ENCODE measurements around the gene CSPG4. TPM values are rescaled to one million over a fixed set of nuclear protein-coding genes. Genes with fewer than 3 reads are reported as not detected.
"Not testable (repeated sequence)": the region's sequence is repeated elsewhere in the genome, so short reads cannot be mapped to it uniquely, and the experiment has no call there.

The CSPG4 gene
- total and polyA plus RNA-seq, 4 donors, result 10.6 to 160 (median 66.0) TPM

DNA sequence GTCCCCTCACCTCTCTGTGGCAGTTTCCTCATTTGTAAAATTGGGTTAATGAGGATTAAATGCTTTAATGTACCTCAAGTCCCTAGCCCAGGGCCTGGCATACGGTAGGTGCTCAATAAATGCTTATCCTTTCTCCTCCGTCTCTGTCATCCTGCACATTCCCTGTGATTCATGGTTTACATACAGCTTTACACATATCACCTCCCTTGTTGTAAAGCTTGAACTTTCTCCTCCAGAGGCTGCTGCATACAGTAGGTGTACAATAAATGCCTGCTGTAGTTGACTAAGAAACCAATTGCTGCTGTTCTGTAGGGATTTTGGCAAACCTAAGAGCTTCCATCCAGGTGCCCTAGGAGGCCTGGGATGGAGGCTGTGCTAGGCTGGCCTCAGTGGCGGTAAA, 1.5 kb upstream of the CSPG4 start:
- H3K4me1 ChIP-seq (ENCODE audit: control insufficient read depth in 1 of 2, insufficient read depth in 2 of 2, low read length in 2 of 2), result peaks cover 0 to 1% of the 10 kb centered on the region in 2 donors
- H3K4me3 ChIP-seq (ENCODE audit: low read length in 2 of 2), result no peak overlapping the region
- no peaks in the 10 kb centered on the region for H3K9me3 ChIP-seq (ENCODE audit: control insufficient read depth, low read length)
- no peak for ATAC-seq (ENCODE audit: low FRiP score)
- no peak for DNase-seq
- WGBS, 2 donors, result 90 to 93% methylated on average over 3 of the region's 3 CpGs
- H3K36me3 ChIP-seq (ENCODE audit: control insufficient read depth in 1 of 2, insufficient read depth in 2 of 2, low read length in 1 of 2), result no peaks in the 10 kb centered on the region
- H3K27me3 ChIP-seq (ENCODE audit: control insufficient read depth in 1 of 2, insufficient read depth in 2 of 2, low read length in 1 of 2), result no peaks in the 10 kb centered on the region
- intact Hi-C loops (cut with DNase I), result no loop called here
- H3K27ac ChIP-seq (ENCODE audit: low read depth in 1 of 2, low read length in 2 of 2), result no peak overlapping the region

GRCh38 chr15:75713338-75713895, 769 bp upstream of the CSPG4 start:
- 34% methylated on average over 9 of the region's 9 CpGs for WGBS, 2 donors
- intact Hi-C loops (cut with DNase I), result no loop called here

GRCh38 chr15:75711495-75711894, 1.2 kb downstream of the CSPG4 start:
- WGBS, 2 donors, result 9 to 11% methylated on average over 7 of the region's 7 CpGs
- ATAC-seq (ENCODE audit: low FRiP score), result peak; percentile 2
- intact Hi-C loops (cut with DNase I); H3K36me3 ChIP-seq (ENCODE audit: control insufficient read depth in 1 of 2, insufficient read depth in 2 of 2, low read length in 1 of 2); H3K4me1 ChIP-seq (ENCODE audit: control insufficient read depth in 1 of 2, insufficient read depth in 2 of 2, low read length in 2 of 2); DNase-seq; H3K27me3 ChIP-seq (ENCODE audit: control insufficient read depth in 1 of 2, insufficient read depth in 2 of 2, low read length in 1 of 2); H3K9me3 ChIP-seq (ENCODE audit: control insufficient read depth, low read length); H3K4me3 ChIP-seq (ENCODE audit: low read length in 2 of 2): not testable (repeated sequence)
- peak overlapping the region in 1 of 2 donors; percentile 23 for H3K27ac ChIP-seq (ENCODE audit: low read depth in 1 of 2, low read length in 2 of 2)

More at GRCh38 chr15:75713338-75713895, 769 bp upstream of the CSPG4 start:
- Histone ChIP-seq H3K4me3 (ENCODE audit: low read length in 2 of 2) (no peak overlapping the region), H3K27me3 (ENCODE audit: control insufficient read depth in 1 of 2, insufficient read depth in 2 of 2, low read length in 1 of 2) (no peaks in the 10 kb centered on the region), H3K9me3 (ENCODE audit: control insufficient read depth, low read length) (no peaks in the 10 kb centered on the region), H3K36me3 (ENCODE audit: control insufficient read depth in 1 of 2, insufficient read depth in 2 of 2, low read length in 1 of 2) (no peaks in the 10 kb centered on the region), H3K4me1 (ENCODE audit: control insufficient read depth in 1 of 2, insufficient read depth in 2 of 2, low read length in 2 of 2) (peaks cover 0 to 2% of the 10 kb centered on the region in 2 donors), H3K27ac (ENCODE audit: low read depth in 1 of 2, low read length in 2 of 2) (peak overlapping the region in 1 of 2 donors; percentile 72)
- DNase-seq (peak; percentile 72 to 89), ATAC-seq (ENCODE audit: low FRiP score) (no peak)

DNA sequence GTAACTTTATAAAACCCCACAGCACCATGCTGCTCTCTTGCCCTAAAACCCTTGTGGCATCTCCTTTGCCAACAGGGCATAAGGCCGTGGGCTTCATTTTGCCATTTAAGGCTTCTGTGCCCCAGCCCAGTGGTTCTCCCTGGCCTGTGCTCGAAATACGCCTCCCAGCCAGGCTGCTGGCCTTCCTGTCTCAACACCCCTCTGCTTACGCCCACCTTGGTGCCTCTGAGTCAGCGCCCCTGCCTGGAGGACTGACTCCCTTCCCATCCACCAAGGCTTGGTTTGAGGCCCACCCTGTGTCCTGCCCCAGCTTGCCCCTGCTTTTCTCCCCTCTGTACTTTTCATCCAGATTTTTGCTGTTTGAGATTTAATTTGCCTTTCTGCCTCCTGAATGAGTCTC, 1.8 kb downstream of the CSPG4 start:
- H3K27me3 ChIP-seq (ENCODE audit: control insufficient read depth in 1 of 2, insufficient read depth in 2 of 2, low read length in 1 of 2); H3K9me3 ChIP-seq (ENCODE audit: control insufficient read depth, low read length); intact Hi-C loops (cut with DNase I); H3K4me1 ChIP-seq (ENCODE audit: control insufficient read depth in 1 of 2, insufficient read depth in 2 of 2, low read length in 2 of 2); ATAC-seq (ENCODE audit: low FRiP score); H3K4me3 ChIP-seq (ENCODE audit: low read length in 2 of 2); DNase-seq; H3K36me3 ChIP-seq (ENCODE audit: control insufficient read depth in 1 of 2, insufficient read depth in 2 of 2, low read length in 1 of 2): not testable (repeated sequence)
- peak overlapping the region in 1 of 2 donors; percentile 49 for H3K27ac ChIP-seq (ENCODE audit: low read depth in 1 of 2, low read length in 2 of 2)
- 11 to 20% methylated on average over 3 to 5 of the region's 5 CpGs for WGBS, 2 donors

GRCh38 chr15:75709458-75709857, 3.2 kb downstream of the CSPG4 start:
- peak; percentile 53 for ATAC-seq (ENCODE audit: low FRiP score)
- intact Hi-C loops (cut with DNase I), result not testable (repeated sequence)
- WGBS, 2 donors, result 6 to 8% methylated on average over 12 to 13 of the region's 15 CpGs

DNA sequence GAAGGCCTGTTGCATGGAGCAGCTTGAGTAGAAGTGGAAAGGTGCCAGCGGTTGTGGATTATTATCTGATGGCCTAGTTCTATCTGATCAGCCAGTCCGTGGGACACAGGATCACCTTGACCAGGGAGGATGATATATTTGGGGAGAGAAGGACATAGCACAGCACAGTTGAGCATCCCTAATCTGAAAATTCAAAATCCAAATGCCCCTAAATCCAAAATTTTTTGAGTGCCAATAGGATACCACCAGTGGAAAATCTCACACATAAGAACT, 6.0 kb downstream of the CSPG4 start:
- Histone ChIP-seq H3K4me3 (ENCODE audit: low read length in 2 of 2) (no peak overlapping the region), H3K27ac (ENCODE audit: low read depth in 1 of 2, low read length in 2 of 2) (peak overlapping the region in 1 of 2 donors; percentile 83)

More at GRCh38 chr15:75709458-75709857, 3.2 kb downstream of the CSPG4 start:
- Histone ChIP-seq H3K4me3 (ENCODE audit: low read length in 2 of 2) (peak overlapping the region in 1 of 2 donors; percentile 14), H3K27ac (ENCODE audit: low read depth in 1 of 2, low read length in 2 of 2) (peak overlapping the region; percentile 3 to 98)
- peak; percentile 83 to 94 for DNase-seq
- H3K27me3 ChIP-seq (ENCODE audit: control insufficient read depth in 1 of 2, insufficient read depth in 2 of 2, low read length in 1 of 2); H3K36me3 ChIP-seq (ENCODE audit: control insufficient read depth in 1 of 2, insufficient read depth in 2 of 2, low read length in 1 of 2); H3K4me1 ChIP-seq (ENCODE audit: control insufficient read depth in 1 of 2, insufficient read depth in 2 of 2, low read length in 2 of 2); H3K9me3 ChIP-seq (ENCODE audit: control insufficient read depth, low read length): not testable (repeated sequence)

DNA sequence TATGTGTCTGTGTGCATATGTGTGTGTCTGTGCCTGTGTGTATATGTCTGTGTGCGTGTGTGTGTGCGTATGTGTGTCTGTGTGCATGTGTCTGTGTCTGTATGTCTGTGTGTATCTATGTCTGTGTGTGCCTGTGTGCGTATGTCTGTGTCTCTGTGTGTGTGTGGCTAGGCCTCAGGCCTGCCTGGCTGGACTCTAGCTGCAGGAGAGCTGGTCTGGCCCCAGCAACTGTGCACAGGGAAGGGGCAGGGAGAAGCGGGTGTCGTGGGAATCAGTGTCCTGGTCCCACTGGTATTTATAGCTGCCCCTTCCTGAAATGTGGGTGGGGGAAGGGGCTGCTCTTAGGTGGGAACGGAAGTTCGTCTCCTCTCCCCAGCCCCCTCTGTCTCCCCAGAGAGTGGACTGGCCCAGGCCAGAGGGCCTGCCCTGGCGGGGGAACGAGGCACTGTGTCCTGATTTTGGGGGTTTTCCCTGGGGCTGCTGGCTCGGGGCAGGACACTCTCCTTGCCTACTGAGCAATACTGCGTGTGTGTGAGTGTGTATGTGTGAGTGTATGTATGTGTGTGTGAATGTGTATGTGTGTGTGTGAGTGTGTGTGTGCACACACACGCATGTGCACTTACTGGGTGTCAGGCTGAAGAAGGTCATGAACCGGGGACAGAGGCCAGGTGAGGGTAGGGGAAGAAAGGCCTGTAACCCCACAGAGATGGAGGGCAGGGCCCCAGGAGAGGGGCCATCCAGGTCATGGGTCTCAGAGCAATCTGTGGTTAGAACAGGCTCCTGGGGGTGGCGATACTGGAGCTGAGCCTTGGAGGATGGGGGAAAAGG, 6.6 kb downstream of the CSPG4 start:
- DNase-seq (no peak), ATAC-seq (ENCODE audit: low FRiP score) (no peak)
- Histone ChIP-seq H3K27ac (ENCODE audit: low read depth in 1 of 2, low read length in 2 of 2) (peak overlapping the region; percentile 10 to 83), H3K36me3 (ENCODE audit: control insufficient read depth in 1 of 2, insufficient read depth in 2 of 2, low read length in 1 of 2) (no peaks in the 10 kb centered on the region), H3K4me3 (ENCODE audit: low read length in 2 of 2) (no peak overlapping the region), H3K4me1 (ENCODE audit: control insufficient read depth in 1 of 2, insufficient read depth in 2 of 2, low read length in 2 of 2) (peaks cover 3 to 6% of the 10 kb centered on the region in 2 donors), H3K9me3 (ENCODE audit: control insufficient read depth, low read length) (no peaks in the 10 kb centered on the region), H3K27me3 (ENCODE audit: control insufficient read depth in 1 of 2, insufficient read depth in 2 of 2, low read length in 1 of 2) (no peaks in the 10 kb centered on the region)
- intact Hi-C loops (cut with DNase I), result no loop called here
- 18 to 28% methylated on average over 14 of the region's 14 CpGs for WGBS, 2 donors

More for the DNA sequence above, 6.0 kb downstream of the CSPG4 start:
- 2 to 15% methylated on average over 2 of the region's 2 CpGs for WGBS, 2 donors
- no peaks in the 10 kb centered on the region for H3K36me3 ChIP-seq (ENCODE audit: control insufficient read depth in 1 of 2, insufficient read depth in 2 of 2, low read length in 1 of 2)
- DNase-seq, result no peak
- no peak for ATAC-seq (ENCODE audit: low FRiP score)
- no peaks in the 10 kb centered on the region for H3K9me3 ChIP-seq (ENCODE audit: control insufficient read depth, low read length)
- peaks cover 3 to 6% of the 10 kb centered on the region in 2 donors for H3K4me1 ChIP-seq (ENCODE audit: control insufficient read depth in 1 of 2, insufficient read depth in 2 of 2, low read length in 2 of 2)
- intact Hi-C loops (cut with DNase I), result no loop called here
- H3K27me3 ChIP-seq (ENCODE audit: control insufficient read depth in 1 of 2, insufficient read depth in 2 of 2, low read length in 1 of 2), result no peaks in the 10 kb centered on the region

- H3K36me3 ChIP-seq (ENCODE audit: control insufficient read depth in 1 of 2, insufficient read depth in 2 of 2, low read length in 1 of 2); ATAC-seq (ENCODE audit: low FRiP score); H3K4me1 ChIP-seq (ENCODE audit: control insufficient read depth in 1 of 2, insufficient read depth in 2 of 2, low read length in 2 of 2); H3K27me3 ChIP-seq (ENCODE audit: control insufficient read depth in 1 of 2, insufficient read depth in 2 of 2, low read length in 1 of 2); H3K4me3 ChIP-seq (ENCODE audit: low read length in 2 of 2); intact Hi-C loops (cut with DNase I); H3K9me3 ChIP-seq (ENCODE audit: control insufficient read depth, low read length); DNase-seq: not testable (repeated sequence)
- H3K27ac ChIP-seq (ENCODE audit: low read depth in 1 of 2, low read length in 2 of 2), result peak overlapping the region; percentile 83 to 88
- WGBS, 2 donors, result 46 to 47% methylated on average over 5 of the region's 5 CpGs
These were observed 7.3 kb downstream of the CSPG4 start for GRCh38 chr15:75705375-75705774.

GRCh38 chr15:75704618-75705017, 8.0 kb downstream of the CSPG4 start:
- Histone ChIP-seq H3K4me1 (ENCODE audit: control insufficient read depth in 1 of 2, insufficient read depth in 2 of 2, low read length in 2 of 2) (peaks cover 3 to 6% of the 10 kb centered on the region in 2 donors), H3K36me3 (ENCODE audit: control insufficient read depth in 1 of 2, insufficient read depth in 2 of 2, low read length in 1 of 2) (no peaks in the 10 kb centered on the region), H3K4me3 (ENCODE audit: low read length in 2 of 2) (no peak overlapping the region), H3K27me3 (ENCODE audit: control insufficient read depth in 1 of 2, insufficient read depth in 2 of 2, low read length in 1 of 2) (no peaks in the 10 kb centered on the region), H3K27ac (ENCODE audit: low read depth in 1 of 2, low read length in 2 of 2) (peak overlapping the region; percentile 83 to 88), H3K9me3 (ENCODE audit: control insufficient read depth, low read length) (no peaks in the 10 kb centered on the region)
- no peak for DNase-seq
- ATAC-seq (ENCODE audit: low FRiP score), result no peak
- WGBS, 2 donors, result 50 to 61% methylated on average over 9 of the region's 9 CpGs
- intact Hi-C loops (cut with DNase I), result no loop called here
